Measurements from ENCODE around the gene SCFD2.

DNA sequence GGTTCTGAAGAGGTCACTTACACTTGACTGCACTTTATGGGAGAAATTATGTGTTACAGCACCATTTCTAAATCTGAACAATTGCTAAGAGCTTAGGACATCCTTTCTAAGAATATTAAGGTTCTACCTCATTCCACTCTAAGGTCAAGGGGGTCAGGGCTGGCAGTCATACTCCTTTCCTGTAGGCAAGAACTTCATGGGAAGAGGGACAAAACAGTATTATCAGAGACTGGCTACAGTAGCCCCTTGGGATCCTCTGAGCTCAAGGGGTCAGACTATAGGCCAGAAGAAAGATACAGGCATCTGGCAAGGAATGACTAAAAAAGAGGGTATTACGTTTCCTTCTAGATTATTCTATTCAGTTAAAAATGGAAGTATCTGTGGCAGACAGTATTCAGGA lies 388.6 kb downstream of the SCFD2 start:
- TF ChIP-seq, protein P1, sequence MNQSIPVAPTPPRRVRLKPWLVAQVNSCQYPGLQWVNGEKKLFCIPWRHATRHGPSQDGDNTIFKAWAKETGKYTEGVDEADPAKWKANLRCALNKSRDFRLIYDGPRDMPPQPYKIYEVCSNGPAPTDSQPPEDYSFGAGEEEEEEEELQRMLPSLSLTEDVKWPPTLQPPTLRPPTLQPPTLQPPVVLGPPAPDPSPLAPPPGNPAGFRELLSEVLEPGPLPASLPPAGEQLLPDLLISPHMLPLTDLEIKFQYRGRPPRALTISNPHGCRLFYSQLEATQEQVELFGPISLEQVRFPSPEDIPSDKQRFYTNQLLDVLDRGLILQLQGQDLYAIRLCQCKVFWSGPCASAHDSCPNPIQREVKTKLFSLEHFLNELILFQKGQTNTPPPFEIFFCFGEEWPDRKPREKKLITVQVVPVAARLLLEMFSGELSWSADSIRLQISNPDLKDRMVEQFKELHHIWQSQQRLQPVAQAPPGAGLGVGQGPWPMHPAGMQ (IDR thresholded peaks at IDR 0.05; ENCODE audit: borderline replicate concordance): no peak
- TF ChIP-seq RAD21 (IDR thresholded peaks at IDR 0.05; ENCODE audit: insufficient read depth, low read depth, low read length) (no peak), CBFB (IDR thresholded peaks at IDR 0.05; ENCODE audit: low read depth) (no peak), CTCF (IDR thresholded peaks at IDR 0.05 in 2 of 3, conservative IDR thresholded peaks at IDR 0.05 in 1 of 3; ENCODE audit: control insufficient read depth in 2 of 3, extremely low read depth in 1 of 3, insufficient read depth in 1 of 3, low read depth in 3 of 3, low read length in 3 of 3) (no peak), POLR2A (IDR thresholded peaks at IDR 0.05; ENCODE audit: low read depth, low read length) (no peak), PKNOX1 (IDR thresholded peaks at IDR 0.05) (no peak), REST (IDR thresholded peaks at IDR 0.05; ENCODE audit: low read depth, low read length) (no peak), GABPA (IDR thresholded peaks at IDR 0.05; ENCODE audit: low read depth) (no peak), HCFC1 (IDR thresholded peaks at IDR 0.05; ENCODE audit: low read length) (no peak)
